ENCODE measurements around the gene FHDC1.

The FHDC1 gene

DNA sequence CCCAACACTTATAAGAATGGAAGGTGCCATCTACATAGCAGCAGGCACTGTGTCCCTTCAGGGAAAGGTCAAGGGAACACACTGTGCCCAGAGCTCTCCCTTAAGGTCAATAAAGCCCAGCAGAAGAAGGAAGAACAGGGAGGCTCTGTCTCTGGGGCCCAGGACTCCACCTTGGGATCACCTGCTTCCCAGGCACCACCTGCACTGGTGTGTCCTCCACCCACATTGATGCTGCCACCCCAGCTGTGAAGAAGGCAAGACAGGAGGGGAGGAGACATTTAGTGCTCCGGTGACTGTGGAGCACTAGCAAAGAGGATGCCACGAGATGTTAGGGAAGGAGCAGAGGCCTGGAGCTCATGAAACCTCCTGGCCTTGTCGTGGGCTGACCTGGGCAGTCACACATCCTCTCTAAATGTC, 53.4 kb downstream of the FHDC1 start:
- DNase-seq (ENCODE audit: low read depth) = no peak
- TF ChIP-seq CTCF (IDR thresholded peaks at IDR 0.05; ENCODE audit: insufficient read depth, low read depth, low read length, missing control alignments) = no peak
- H3K4me3 ChIP-seq (ENCODE audit: low read depth, low read length) = no peak overlapping the region

DNA sequence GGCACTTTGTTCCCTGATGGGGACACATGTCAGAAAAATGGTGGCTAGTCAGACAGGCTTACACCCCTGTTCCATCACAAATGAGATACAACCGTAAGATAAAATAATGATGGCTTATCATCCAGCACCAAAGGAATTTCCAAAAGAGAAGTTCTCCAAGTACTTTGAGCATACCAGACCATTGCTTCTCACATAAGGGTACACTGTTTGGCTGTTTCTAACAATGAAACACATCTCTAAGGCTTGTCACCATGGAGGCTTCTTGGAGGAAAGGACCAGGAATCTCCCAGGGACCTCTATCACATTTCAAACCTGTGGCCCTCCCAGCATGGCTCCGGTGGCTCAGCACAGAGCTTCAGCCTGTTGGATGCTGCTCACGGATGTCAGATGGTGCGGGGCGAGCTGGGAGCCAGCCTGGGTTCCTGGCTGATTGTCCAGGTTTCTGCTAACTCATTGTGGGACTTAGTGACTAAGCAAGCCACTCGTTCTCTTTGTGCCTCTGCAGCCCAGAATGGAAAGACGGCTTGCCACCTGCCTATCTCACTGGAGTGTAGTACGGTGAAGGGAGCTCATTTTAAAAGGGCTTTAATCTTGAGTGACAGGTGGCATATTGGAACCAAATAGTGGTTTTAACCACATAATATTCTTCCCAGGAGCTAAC, 54.5 kb downstream of the FHDC1 start:
- DNase-seq (ENCODE audit: low read depth) = no peak
- no peak overlapping the region for H3K4me3 ChIP-seq (ENCODE audit: low read depth, low read length)
- TF ChIP-seq CTCF (IDR thresholded peaks at IDR 0.05; ENCODE audit: insufficient read depth, low read depth, low read length, missing control alignments) = no peak

DNA sequence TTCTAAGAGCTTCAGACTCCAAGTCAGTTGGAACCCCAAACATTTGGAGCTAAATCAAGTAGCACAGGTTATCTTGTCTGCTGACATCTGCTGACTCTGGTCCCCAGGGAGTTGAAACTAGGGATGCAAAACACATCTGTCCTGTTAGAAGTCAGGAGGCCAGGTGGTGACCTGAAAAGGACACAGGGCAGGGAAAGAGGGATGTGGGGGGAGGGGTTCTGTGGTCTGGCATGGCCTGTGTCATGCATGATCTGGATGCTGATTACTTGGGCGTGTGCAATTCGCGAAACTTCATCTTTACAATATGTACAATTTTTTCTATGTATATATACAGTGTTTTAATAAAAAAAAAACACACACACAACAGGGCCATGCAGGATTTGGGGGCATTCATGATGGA, 55.3 kb downstream of the FHDC1 start:
- H3K4me3 ChIP-seq (ENCODE audit: low read depth, low read length) = no peak overlapping the region
- no peak for TF ChIP-seq CTCF (IDR thresholded peaks at IDR 0.05; ENCODE audit: insufficient read depth, low read depth, low read length, missing control alignments)
- DNase-seq (ENCODE audit: low read depth) = no peak

- no peak for TF ChIP-seq CTCF (IDR thresholded peaks at IDR 0.05; ENCODE audit: insufficient read depth, low read depth, low read length, missing control alignments)
- DNase-seq (ENCODE audit: low read depth) = no peak
- no peak overlapping the region for H3K4me3 ChIP-seq (ENCODE audit: low read depth, low read length)
Observed at GRCh38 chr4:152992027-152992426, 55.9 kb downstream of the FHDC1 start.

DNA sequence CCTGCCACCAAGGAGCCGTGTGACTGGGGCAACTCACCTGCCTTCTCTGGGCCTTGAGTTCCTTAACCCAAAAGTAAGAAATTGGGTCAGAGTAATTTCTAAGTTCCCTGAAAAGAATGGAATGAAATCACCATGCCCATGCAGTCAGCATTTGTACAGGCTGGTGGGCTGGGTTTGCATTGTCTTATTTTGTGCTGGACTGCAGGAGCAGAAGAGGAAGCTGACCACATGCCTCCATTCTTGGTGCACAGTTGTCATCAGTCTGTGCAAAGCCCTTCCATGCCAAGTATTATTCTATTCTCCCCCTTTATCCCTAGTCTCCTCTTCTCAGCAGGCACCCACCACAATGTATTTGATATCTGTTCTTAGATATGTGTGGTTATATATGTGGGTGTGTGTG, 56.3 kb downstream of the FHDC1 start:
- DNase-seq (ENCODE audit: low read depth) = no peak
- TF ChIP-seq CTCF (IDR thresholded peaks at IDR 0.05; ENCODE audit: insufficient read depth, low read depth, low read length, missing control alignments) = no peak
- H3K4me3 ChIP-seq (ENCODE audit: low read depth, low read length) = no peak overlapping the region

DNA sequence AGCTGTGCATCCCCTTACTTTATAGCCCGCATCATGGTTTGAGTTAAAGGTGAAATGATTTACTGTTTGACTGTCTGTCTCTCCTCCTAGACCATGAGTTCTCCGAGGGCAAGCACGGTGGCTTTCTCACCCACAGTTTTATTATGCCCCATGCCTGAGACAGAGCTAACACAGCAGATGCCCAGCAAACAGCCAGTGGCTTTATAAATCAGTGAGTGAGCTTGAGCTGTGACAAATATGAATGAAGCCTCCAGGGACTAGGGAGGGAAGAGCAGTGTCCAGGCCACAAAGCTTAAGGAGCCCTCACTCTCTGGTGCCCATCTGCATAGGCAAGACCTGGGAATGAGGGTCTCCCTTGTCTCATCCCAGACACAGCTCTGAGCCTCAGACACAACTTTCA, 57.9 kb downstream of the FHDC1 start:
- DNase-seq (ENCODE audit: low read depth) = no peak
- no peak overlapping the region for H3K4me3 ChIP-seq (ENCODE audit: low read depth, low read length)
- TF ChIP-seq CTCF (IDR thresholded peaks at IDR 0.05; ENCODE audit: insufficient read depth, low read depth, low read length, missing control alignments) = no peak

DNA sequence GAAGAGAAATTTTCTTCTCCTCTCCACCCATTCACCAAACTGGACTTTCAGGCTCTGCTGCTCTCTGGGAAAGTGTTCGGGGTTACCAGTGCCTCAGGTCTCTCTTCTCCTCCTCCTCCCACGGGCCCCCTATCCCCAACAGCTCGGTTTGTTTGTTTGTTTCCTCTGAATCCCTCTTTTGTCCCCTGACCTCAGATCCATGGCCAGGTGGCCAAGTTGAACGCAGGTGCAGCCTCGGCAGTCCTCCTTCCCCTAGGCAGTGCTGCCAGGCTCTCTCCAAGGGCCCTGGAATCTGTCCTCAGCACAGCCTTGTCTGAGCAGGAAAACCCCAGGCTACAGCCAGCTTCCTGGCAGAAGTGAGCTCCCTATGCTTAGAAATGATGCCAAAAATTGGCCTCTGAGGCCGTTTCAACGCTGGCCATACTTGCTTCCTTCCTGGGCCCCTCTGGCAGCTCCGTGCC, 60.0 kb downstream of the FHDC1 start:
- TF ChIP-seq CTCF (IDR thresholded peaks at IDR 0.05; ENCODE audit: insufficient read depth, low read depth, low read length, missing control alignments) = no peak
- no peak for DNase-seq (ENCODE audit: low read depth)
- H3K4me3 ChIP-seq (ENCODE audit: low read depth, low read length) = no peak overlapping the region
